HG03565 (cell line): ENCODE measurements around the gene SLC4A7.

Source experiments
- ATAC-seq: cut with Tn5 transposase; IDR thresholded peaks from one replicate; pipeline ENCODE4 v1.9.1; 2021; ENCODE audit warnings: mild to moderate bottlenecking, moderate library complexity; ENCODE audit not compliant: unreplicated experiment

The SLC4A7 gene

DNA sequence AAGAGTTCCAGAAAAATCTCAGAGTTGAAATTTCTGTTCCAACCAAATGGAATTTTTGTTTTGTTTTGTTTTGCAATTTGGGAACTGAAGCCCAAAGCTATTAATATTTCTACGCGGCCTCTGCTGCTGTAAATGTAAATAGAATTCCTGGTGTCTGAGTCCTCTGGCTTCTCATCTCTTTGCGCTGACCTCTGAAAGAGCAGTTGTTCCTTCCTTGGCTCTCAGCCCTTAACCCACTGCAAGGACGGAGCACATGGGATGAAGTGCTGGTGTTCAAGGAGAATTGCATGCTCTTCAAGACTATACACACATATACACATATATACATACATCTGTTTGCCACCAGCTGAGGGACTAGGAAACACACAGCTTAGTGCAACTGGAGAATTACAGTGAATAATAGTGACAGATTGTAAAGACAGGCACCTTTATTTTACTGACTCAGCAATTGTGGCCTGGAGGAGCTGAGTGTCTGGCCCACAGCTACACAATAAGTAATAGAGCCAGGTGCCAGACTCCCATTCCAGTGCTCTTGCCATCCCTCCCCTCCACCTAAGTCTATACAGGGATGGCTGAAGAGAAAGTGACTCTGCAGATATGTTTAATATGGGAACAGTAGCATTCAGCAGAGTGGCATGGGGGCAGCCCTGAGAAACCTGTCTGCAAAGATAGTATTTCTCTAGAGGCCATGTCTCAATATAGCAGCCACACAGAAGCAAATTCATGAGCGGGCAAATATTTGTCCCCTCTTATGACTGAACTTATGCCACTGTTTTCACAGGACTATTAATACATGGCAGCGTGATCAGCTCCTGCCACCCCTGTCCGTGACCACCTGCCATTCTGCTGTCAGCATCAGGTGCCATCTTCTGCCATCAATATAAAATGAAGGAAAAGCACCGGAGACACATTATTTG is 157.3 kb downstream of the SLC4A7 start:
- ATAC-seq = no peak

- no peak for ATAC-seq
Measured at GRCh38 chr3:27326202-27326601, 158.0 kb downstream of the SLC4A7 start.

GRCh38 chr3:27325419-27325818 is 158.8 kb downstream of the SLC4A7 start:
- ATAC-seq = no peak

DNA sequence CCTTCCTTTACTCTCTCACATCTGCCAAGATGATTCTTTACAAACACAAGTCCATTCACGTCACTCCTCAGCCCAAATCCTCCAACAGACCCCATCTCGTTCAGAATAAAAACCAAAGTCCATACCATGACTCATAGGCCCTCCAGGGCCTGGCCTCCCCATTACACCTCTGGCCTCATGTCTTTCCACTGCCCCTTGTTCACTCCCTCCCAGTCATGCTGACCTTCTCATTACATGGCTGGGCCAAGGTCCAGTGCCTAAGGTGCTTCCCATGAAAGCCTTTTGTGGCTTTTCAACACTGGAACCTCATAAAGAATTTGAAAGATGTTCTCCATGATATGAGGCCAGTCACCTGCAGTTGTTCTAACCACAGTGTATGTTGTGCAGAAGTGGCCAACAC is 159.5 kb downstream of the SLC4A7 start:
- ATAC-seq = no peak

DNA sequence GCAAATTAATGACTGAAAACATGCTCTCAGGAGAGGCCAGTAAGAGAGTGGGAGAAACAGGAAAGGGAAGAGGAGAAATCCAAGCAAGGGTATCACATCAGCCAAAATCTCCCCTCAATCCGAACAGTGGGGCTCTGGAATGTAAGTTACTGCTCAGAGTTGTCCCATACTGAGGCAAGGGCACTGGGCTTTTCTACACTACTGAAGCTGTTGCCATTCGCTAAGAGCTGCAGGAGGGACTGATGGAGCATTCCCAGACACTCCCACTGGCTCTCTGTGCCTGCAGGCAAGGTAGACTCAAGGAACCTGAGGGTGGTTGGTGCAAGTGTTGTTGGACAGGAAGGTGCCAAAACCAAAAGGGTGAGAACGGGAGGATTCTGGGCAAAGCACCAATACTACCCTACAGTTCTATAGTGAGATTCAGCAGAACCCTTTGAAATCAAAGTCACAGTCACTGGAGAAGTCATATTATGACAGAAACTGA is 161.1 kb downstream of the SLC4A7 start:
- no peak for ATAC-seq
